BE2C (cell line): Measurements from ENCODE around the gene SUPV3L1.
A peak's percentile ranks its signal among the peaks of the same experiment; 100 is the strongest.
"Not testable (repeated sequence)": the region's sequence is repeated elsewhere in the genome, so short reads cannot be mapped to it uniquely, and the experiment has no call there.

ENCODE experiments used
- DNase-seq: peaks from one replicate; pipeline ENCODE4 v3.0.0-alpha.2; 2020
- H3K27me3 ChIP-seq: fragments of 250-450 bp; sonication (Bioruptor Pico); 2 replicates; pipeline ENCODE4 v1.5.1; 2020; ENCODE audit warnings: mild to moderate bottlenecking
- H3K36me3 ChIP-seq: fragments of 250-450 bp; sonication (Bioruptor Pico); 2 replicates; pipeline ENCODE4 v1.5.1; 2020; ENCODE audit warnings: mild to moderate bottlenecking
- H3K4me1 ChIP-seq: fragments of 250-450 bp; sonication (Bioruptor Pico); 2 replicates; pipeline ENCODE4 v1.5.1; 2020
- H3K4me3 ChIP-seq: 2 replicates; pipeline ENCODE4 v1.5.1; 2011; ENCODE audit warnings: low read depth, low read length
- H3K9me3 ChIP-seq: fragments of 250-450 bp; sonication (Bioruptor Pico); 2 replicates; pipeline ENCODE4 v1.5.1; 2020
- TF ChIP-seq, protein P1 (sequence below): IDR thresholded peaks from 2 replicates; pipeline ENCODE4 v1.5.1; 2012; ENCODE audit warnings: mild to moderate bottlenecking, low read depth, low read length

SUPV3L1 gene

GRCh38 chr10:69168493-69168892 is 11.5 kb upstream of the SUPV3L1 start:
- TF ChIP-seq, protein P1, sequence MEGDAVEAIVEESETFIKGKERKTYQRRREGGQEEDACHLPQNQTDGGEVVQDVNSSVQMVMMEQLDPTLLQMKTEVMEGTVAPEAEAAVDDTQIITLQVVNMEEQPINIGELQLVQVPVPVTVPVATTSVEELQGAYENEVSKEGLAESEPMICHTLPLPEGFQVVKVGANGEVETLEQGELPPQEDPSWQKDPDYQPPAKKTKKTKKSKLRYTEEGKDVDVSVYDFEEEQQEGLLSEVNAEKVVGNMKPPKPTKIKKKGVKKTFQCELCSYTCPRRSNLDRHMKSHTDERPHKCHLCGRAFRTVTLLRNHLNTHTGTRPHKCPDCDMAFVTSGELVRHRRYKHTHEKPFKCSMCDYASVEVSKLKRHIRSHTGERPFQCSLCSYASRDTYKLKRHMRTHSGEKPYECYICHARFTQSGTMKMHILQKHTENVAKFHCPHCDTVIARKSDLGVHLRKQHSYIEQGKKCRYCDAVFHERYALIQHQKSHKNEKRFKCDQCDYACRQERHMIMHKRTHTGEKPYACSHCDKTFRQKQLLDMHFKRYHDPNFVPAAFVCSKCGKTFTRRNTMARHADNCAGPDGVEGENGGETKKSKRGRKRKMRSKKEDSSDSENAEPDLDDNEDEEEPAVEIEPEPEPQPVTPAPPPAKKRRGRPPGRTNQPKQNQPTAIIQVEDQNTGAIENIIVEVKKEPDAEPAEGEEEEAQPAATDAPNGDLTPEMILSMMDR = no peak
- no peak for DNase-seq
- peaks cover 5% of the 10 kb centered on the region; the same call in 1 of the 2 replicates for H3K36me3 ChIP-seq
- H3K9me3 ChIP-seq = no peaks in the 10 kb centered on the region
- H3K27me3 ChIP-seq = no peaks in the 10 kb centered on the region
- H3K4me1 ChIP-seq = no peaks in the 10 kb centered on the region
- no peak overlapping the region for H3K4me3 ChIP-seq

DNA sequence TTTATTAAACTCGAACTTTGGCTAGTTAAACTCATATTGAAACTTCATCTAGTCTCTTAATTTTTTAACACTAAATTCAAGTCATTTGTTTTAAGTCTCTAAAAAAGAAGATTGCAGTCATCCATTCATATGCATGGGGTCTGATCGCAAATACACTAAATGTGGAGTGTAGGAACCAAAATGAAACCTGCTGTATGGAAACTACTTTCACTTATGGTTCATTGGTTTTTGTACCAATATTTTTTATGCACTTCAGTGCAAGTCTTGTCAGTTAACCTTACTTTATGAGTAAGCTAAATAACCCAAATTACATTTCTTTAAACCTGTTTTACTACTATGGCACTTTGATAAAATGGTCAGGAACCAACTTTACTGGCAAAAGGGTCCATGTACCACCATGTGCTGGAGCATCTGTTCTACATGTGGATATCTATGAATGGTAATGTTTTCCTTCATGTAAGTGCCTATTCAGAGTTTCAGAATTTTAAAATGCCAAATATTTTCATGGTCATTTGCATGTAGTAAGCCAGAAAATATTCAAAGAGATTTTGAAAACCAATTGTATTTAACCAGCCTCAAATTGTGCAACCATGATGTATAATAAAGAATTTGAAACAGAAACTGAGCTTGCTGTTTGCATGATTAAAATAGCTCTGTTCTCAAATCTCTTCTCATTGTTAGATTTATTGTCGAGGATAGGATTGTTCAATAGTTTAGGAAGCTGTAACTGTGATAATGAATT is 7.6 kb upstream of the SUPV3L1 start:
- H3K4me3 ChIP-seq = no peak overlapping the region
- no peaks in the 10 kb centered on the region for H3K4me1 ChIP-seq
- peaks cover 3% of the 10 kb centered on the region for H3K36me3 ChIP-seq
- no peak for DNase-seq
- no peaks in the 10 kb centered on the region for H3K9me3 ChIP-seq
- H3K27me3 ChIP-seq = no peaks in the 10 kb centered on the region
- TF ChIP-seq, protein P1 = no peak

DNA sequence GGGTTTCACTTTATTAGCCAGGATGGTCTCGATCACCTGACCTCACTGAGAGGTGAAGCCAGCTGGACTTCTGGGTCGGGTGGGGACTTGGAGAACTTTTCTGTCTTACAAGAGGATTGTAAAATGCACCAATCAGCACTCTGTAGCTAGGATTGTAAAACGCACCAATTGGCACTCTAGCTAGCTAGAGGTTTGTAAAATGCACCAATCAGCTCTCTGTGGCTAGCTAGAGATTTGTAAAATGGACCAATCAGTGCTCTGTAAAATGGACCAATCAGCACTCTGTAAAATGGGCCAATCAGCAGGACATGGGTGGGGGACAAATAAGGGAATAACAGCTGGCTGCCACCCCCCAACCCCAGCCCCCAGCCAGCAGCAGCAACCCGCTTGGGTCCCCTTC is 4.7 kb upstream of the SUPV3L1 start:
- H3K36me3 ChIP-seq, H3K27me3 ChIP-seq, DNase-seq, H3K4me1 ChIP-seq, H3K4me3 ChIP-seq, H3K9me3 ChIP-seq: not testable (repeated sequence)

DNA sequence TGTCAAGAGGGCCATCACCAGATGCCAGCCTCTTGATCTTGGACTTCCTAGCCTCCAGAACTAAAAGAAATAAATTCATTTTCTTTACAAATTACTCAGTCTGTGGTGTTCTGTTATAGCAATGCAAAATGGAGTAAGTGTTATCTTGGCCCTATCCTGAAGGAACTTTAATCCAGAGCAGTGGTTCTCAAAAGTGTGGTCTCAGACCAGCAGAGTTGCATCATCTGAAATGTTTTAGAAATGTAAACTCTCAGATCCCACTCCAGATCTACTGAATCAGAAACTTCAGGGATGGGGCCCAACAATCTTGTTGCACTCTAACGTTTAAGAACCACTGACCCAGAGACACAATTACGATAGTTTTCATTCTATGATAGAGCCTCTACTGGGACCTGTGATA is 3.2 kb upstream of the SUPV3L1 start:
- H3K4me1 ChIP-seq = peaks cover 3% of the 10 kb centered on the region; the same call in 1 of the 2 replicates
- no peaks in the 10 kb centered on the region for H3K27me3 ChIP-seq
- no peak overlapping the region for H3K4me3 ChIP-seq
- no peak for DNase-seq
- H3K9me3 ChIP-seq = no peaks in the 10 kb centered on the region
- TF ChIP-seq, protein P1 = no peak
- H3K36me3 ChIP-seq = no peaks in the 10 kb centered on the region; the same call in none of the 2 replicates

DNA sequence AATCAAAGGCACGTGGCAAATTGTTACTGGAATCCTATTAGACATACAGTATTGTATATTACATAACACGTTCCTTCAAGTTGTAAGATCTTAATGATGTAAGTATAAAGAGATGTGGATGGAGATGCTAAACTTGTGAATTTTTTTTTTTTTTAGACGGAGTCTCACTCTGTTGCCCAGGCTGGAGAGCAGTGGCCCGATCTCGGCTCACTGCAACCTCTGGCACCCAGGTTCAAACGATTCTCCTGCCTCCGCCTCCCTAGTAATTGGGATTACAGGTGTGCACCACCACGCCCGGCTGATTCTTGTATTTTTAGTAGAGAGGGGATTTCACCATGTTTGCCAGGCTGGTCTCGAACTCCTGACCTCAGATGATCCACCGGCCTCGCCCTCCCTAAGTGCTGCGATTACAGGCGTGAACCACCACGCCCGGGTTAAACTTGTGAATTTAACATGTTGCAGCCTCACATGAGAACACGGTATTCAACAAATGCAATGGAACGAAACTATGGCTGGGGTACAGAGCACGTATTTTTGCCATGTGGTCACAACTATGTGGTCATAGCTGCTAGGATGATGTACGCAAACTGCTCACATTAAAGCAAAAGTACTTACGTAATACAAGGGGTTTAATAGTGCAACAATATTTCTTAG is 818 bp upstream of the SUPV3L1 start:
- TF ChIP-seq, protein P1 = no peak
- peaks cover 3% of the 10 kb centered on the region; the same call in 1 of the 2 replicates for H3K4me1 ChIP-seq
- peak overlapping the region; percentile 100 for H3K4me3 ChIP-seq
- no peaks in the 10 kb centered on the region for H3K9me3 ChIP-seq
- H3K27me3 ChIP-seq = no peaks in the 10 kb centered on the region
- peaks cover 14% of the 10 kb centered on the region for H3K36me3 ChIP-seq
- DNase-seq = peak; percentile 19

DNA sequence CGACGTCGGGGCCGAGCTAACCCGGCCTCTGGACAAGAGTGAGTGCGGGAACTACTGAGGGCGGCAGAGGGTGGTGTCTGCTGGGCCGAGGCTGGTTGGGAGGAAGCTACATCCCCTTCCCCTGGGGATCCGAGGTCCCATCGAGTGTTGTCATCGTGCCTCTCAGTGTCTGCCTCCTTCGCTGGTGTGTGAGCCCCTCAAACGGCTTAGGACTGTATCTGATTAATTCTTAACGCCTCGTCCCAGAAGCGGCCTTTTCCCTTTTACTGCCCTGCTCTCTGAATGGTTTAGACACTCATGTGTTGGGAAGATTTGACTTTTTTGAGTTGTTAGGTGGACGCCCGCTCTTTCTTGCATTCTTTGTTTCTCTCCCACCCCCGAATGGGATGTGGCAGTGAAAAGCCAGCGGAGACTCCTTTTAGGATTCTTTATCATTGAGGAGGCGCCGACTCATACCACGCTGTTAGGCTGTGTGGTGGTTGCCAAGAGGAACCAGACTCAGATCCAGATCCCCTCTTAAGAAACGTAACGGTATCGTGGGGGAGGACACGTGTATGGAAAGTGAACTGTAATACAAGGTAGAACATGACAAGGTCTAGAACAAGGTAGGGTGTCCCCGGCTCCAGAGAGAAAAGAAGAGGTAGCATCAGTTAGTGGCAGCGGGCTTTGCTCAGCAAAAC is 631 bp downstream of the SUPV3L1 start:
- DNase-seq = no peak
- Histone ChIP-seq H3K9me3 (no peaks in the 10 kb centered on the region), H3K4me3 (peak overlapping the region; percentile 100)

More for the DNA sequence above, 631 bp downstream of the SUPV3L1 start:
- Histone ChIP-seq H3K36me3 (peaks cover 16% of the 10 kb centered on the region), H3K4me1 (peaks cover 3% of the 10 kb centered on the region; the same call in 1 of the 2 replicates), H3K27me3 (no peaks in the 10 kb centered on the region)
- TF ChIP-seq, protein P1 = no peak
